IMR-90 (cell line): ENCODE results near the gene PLA2G4B. TPM values are rescaled to one million over a fixed set of nuclear protein-coding genes. Genes with fewer than 3 reads are reported as not detected.

Experiments used
- ATAC-seq: fragments of 200-7000 bp; cut with Tn5 transposase; 2 replicates; pipeline ENCODE4 v1.9.1; 2020; ENCODE audit warnings: low read depth, mild to moderate bottlenecking, moderate library complexity
- BruUV-seq: library from RNA; stranded (reverse); fragments of 400-500 nt; replicated peaks from 2 replicates; lab custom pipeline; 2021; lab: Mats Ljungman, UMichigan
- CTCF ChIA-PET: fragments of 300-600 bp; formaldehyde crosslinking; extraction: SDS; loops from one replicate; lab custom pipeline; 2021; ENCODE audit warnings: antibody characterized with exemption; lab: Yijun Ruan, JAX
- POLR2A ChIA-PET: fragments of 300-600 bp; sonication (Branson Sonifier 250); formaldehyde crosslinking; loops from one replicate; lab custom pipeline; 2022; ENCODE audit warnings: antibody characterized with exemption; ENCODE audit not compliant: unreplicated experiment; lab: Charles Lee
- DNase-seq: peaks from one replicate; pipeline ENCODE4 v3.0.0; 2013
- H2AFZ ChIP-seq: replicated peaks from 2 replicates; pipeline ENCODE3; 2013; ENCODE audit warnings: low read length, mild to moderate bottlenecking; ENCODE audit not compliant: poor library complexity
- H2AK5ac ChIP-seq: 2 replicates; pipeline ENCODE4 v1.6.1; 2013; ENCODE audit warnings: low read depth, low read length, inconsistent platforms
- H2AK9ac ChIP-seq: replicated peaks from 2 replicates; pipeline ENCODE3; 2013; ENCODE audit warnings: mild to moderate bottlenecking, low read depth, low read length, moderate library complexity; ENCODE audit not compliant: poor library complexity
- H2BK120ac ChIP-seq: 2 replicates; pipeline ENCODE4 v1.6.1; 2013; ENCODE audit warnings: low read depth, low read length, inconsistent platforms
- H2BK15ac ChIP-seq: 3 replicates; pipeline ENCODE4 v1.6.1; 2013; ENCODE audit warnings: low read depth, low read length, inconsistent platforms
- H2BK20ac ChIP-seq: 2 replicates; pipeline ENCODE4 v1.6.1; 2013; ENCODE audit warnings: low read depth, mild to moderate bottlenecking, inconsistent platforms, low read length, moderate library complexity
- H2BK5ac ChIP-seq: 2 replicates; pipeline ENCODE4 v1.6.1; 2013; ENCODE audit warnings: mild to moderate bottlenecking, low read depth, low read length, inconsistent platforms; ENCODE audit not compliant: poor library complexity, severe bottlenecking
- H3K14ac ChIP-seq: replicated peaks from 2 replicates; pipeline ENCODE4 v1.6.1; 2013; ENCODE audit warnings: low read depth, low read length, inconsistent platforms
- H3K18ac ChIP-seq: 2 replicates; pipeline ENCODE4 v1.6.1; 2013; ENCODE audit warnings: low read depth, low read length, control low read depth
- H3K23ac ChIP-seq: 2 replicates; pipeline ENCODE4 v1.6.1; 2013; ENCODE audit warnings: low read depth, low read length, inconsistent platforms
- H3K27ac ChIP-seq: 2 replicates; pipeline ENCODE4 v1.5.1; 2013; ENCODE audit warnings: mild to moderate bottlenecking, control low read depth, low read length; ENCODE audit not compliant: insufficient read depth
- H3K27me3 ChIP-seq: 2 replicates; pipeline ENCODE4 v1.6.1; 2013; ENCODE audit warnings: low read length; ENCODE audit not compliant: control insufficient read depth, insufficient read depth
- H3K36me3 ChIP-seq: 2 replicates; pipeline ENCODE4 v1.6.1; 2013; ENCODE audit warnings: low read length, mixed read lengths; ENCODE audit not compliant: control insufficient read depth, insufficient read depth
- H3K4ac ChIP-seq: 2 replicates; pipeline ENCODE4 v1.6.1; 2013; ENCODE audit warnings: low read depth, low read length, inconsistent platforms
- H3K4me1 ChIP-seq: 2 replicates; pipeline ENCODE4 v1.6.1; 2013; ENCODE audit warnings: low read length, mixed read lengths; ENCODE audit not compliant: control insufficient read depth, insufficient read depth
- H3K4me2 ChIP-seq: 2 replicates; pipeline ENCODE4 v1.6.1; 2013; ENCODE audit warnings: low read depth, mild to moderate bottlenecking, control low read depth, low read length, moderate library complexity
- H3K4me3 ChIP-seq: 2 replicates; pipeline ENCODE4 v1.5.1; 2013; ENCODE audit warnings: low read depth, mild to moderate bottlenecking, control low read depth, low read length, moderate library complexity; ENCODE audit not compliant: insufficient read depth
- H3K56ac ChIP-seq: 2 replicates; pipeline ENCODE4 v1.6.1; 2013; ENCODE audit warnings: low read length, inconsistent platforms; ENCODE audit not compliant: insufficient read depth; ENCODE audit errors: extremely low read depth
- H3K79me1 ChIP-seq, 2 experiments: 2 replicates each; pipeline ENCODE4 v1.6.1; 2013; ENCODE audit warnings: low read length in 2 of 2, inconsistent platforms in 1 of 2, low read depth in 1 of 2
- H3K9ac ChIP-seq: 2 replicates; pipeline ENCODE4 v1.6.1; 2013; ENCODE audit warnings: low read depth, low read length, control low read depth
- H3K9me1 ChIP-seq: 2 replicates; pipeline ENCODE4 v1.6.1; 2013; ENCODE audit warnings: low read length, inconsistent platforms; ENCODE audit not compliant: insufficient read depth
- H3K9me3 ChIP-seq: 2 replicates; pipeline ENCODE4 v1.6.1; 2013; ENCODE audit warnings: low read length; ENCODE audit not compliant: control insufficient read depth, insufficient read depth
- H4K20me1 ChIP-seq: 2 replicates; pipeline ENCODE4 v1.6.1; 2013; ENCODE audit warnings: low read length, inconsistent platforms; ENCODE audit not compliant: insufficient read depth
- H4K5ac ChIP-seq: 2 replicates; pipeline ENCODE4 v1.6.1; 2013; ENCODE audit warnings: mild to moderate bottlenecking, low read depth, low read length, control low read depth
- H4K8ac ChIP-seq, 2 experiments: 2 replicates each; pipeline ENCODE4 v1.6.1; 2013; ENCODE audit warnings: low read depth in 2 of 2, low read length in 2 of 2, control low read depth in 1 of 2, inconsistent platforms in 1 of 2
- H4K91ac ChIP-seq: 2 replicates; pipeline ENCODE4 v1.6.1; 2013; ENCODE audit warnings: low read depth, low read length, inconsistent platforms; ENCODE audit not compliant: insufficient read depth
- MAZ ChIP-seq: IDR thresholded peaks from 2 replicates; pipeline ENCODE4 v1.6.1; 2012; ENCODE audit warnings: low read depth, mild to moderate bottlenecking, low read length, improper control_type of control experiment, moderate library complexity, borderline replicate concordance
- WGBS, 2 experiments: methylation state at CpG; one replicate each; pipeline versions ENCODE4 v1.1.5 to v1.1.7; 2013; ENCODE audit warnings: missing lambda C conversion rate in 2 of 2; ENCODE audit not compliant: insufficient read length in 1 of 2; ENCODE audit errors: extremely low coverage in 2 of 2; 5-methylcytosine and 5-hydroxymethylcytosine counted together
- dilution Hi-C: fragments of 300-500 bp; cut with HindIII; formaldehyde crosslinking; loops from one replicate; pipeline ENCODE4 v1.14.3; 2018; ENCODE audit warnings: low sequenced_read_pairs; ENCODE audit not compliant: unreplicated experiment
- in situ Hi-C: fragments of 300-500 bp; cut with MboI; formaldehyde crosslinking; loops from 3 replicates; pipeline ENCODE4 v1.14.3; 2019; ENCODE audit warnings: low sequenced_read_pairs, inconsistent platforms, mixed read lengths
- intact Hi-C: fragments of 100-400 bp; cut with micrococcal nuclease; formaldehyde crosslinking; loops from 2 replicates; pipeline ENCODE4 v1.10.0; 2022
- polyA plus RNA-seq, 3 experiments: library from polyadenylated mRNA; depleted of rRNA; stranded (reverse); fragments of >200 nt; gene quantifications; 2 replicates each; pipeline ENCODE4 v1.2.3, GENCODE V29; 2012; ENCODE audit warnings: low replicate concordance in 1 of 3
- total RNA-seq: library from RNA; depleted of rRNA; stranded (reverse); fragments of >200 nt; gene quantifications from 2 replicates; pipeline ENCODE4 v1.2.3, GENCODE V29; 2012

The PLA2G4B gene
- total and polyA plus RNA-seq, 2 of the 4 experiments (the other 2 are of a cell fraction) = 0.18 to 3.1 TPM

GRCh38 chr15:41794081-41794480 lies 44.6 kb upstream of the PLA2G4B start:
- ATAC-seq = no peak; the same call in 1 of the 2 replicates
- Histone ChIP-seq H3K23ac (no peak overlapping the region), H2BK5ac (no peak overlapping the region), H3K36me3 (no peaks in the 10 kb centered on the region), H2BK20ac (no peak overlapping the region), H4K5ac (no peak overlapping the region), H2AK9ac (no peak overlapping the region), H3K4ac (no peak overlapping the region), H3K9me3 (no peaks in the 10 kb centered on the region), H3K79me1 (peaks cover 48 to 87% of the 10 kb centered on the region in 2 experiments), H3K4me2 (no peak overlapping the region), H3K4me3 (no peak overlapping the region), H3K27me3 (no peaks in the 10 kb centered on the region), H3K18ac (no peak overlapping the region), H4K91ac (no peak overlapping the region), H4K20me1 (0 out of 2 replicates have a peak, but pooled peaks cover 3% of the 10 kb centered on the region), H3K9ac (no peak overlapping the region), H3K4me1 (peaks cover 27% of the 10 kb centered on the region), H4K8ac (no peak overlapping the region), H3K14ac (no peak overlapping the region), H2AFZ (no peak overlapping the region), H3K9me1 (peaks cover 47% of the 10 kb centered on the region), H3K56ac (no peak overlapping the region), H2BK15ac (no peak overlapping the region), H2BK120ac (no peak overlapping the region), H3K27ac (no peak overlapping the region), H2AK5ac (no peak overlapping the region)
- dilution Hi-C loops = no loop called here
- WGBS, 2 experiments = no CpG with 5 or more reads among the region's 4 CpGs
- DNase-seq = peak; percentile 52
- no peak for TF ChIP-seq MAZ
- in situ Hi-C loops = no loop called here
- ChIA-PET POLR2A (no interaction called here), CTCF (interaction anchor here (0.5 to 0.6 kb wide), 2 partner anchors 15 to 641 kb away, joined by 4 to 6 read pairs; no protein-coding TSS in a partner anchor)
- intact Hi-C loops = no loop called here
- no TSS peak for BruUV-seq
